ENCODE measurements around the gene IGFBP2. TPM values are rescaled to one million over a fixed set of nuclear protein-coding genes. Genes with fewer than 3 reads are reported as not detected.

Gene IGFBP2
- polyA plus RNA-seq, 4 donors, result 211 to 296 (median 233) TPM

DNA sequence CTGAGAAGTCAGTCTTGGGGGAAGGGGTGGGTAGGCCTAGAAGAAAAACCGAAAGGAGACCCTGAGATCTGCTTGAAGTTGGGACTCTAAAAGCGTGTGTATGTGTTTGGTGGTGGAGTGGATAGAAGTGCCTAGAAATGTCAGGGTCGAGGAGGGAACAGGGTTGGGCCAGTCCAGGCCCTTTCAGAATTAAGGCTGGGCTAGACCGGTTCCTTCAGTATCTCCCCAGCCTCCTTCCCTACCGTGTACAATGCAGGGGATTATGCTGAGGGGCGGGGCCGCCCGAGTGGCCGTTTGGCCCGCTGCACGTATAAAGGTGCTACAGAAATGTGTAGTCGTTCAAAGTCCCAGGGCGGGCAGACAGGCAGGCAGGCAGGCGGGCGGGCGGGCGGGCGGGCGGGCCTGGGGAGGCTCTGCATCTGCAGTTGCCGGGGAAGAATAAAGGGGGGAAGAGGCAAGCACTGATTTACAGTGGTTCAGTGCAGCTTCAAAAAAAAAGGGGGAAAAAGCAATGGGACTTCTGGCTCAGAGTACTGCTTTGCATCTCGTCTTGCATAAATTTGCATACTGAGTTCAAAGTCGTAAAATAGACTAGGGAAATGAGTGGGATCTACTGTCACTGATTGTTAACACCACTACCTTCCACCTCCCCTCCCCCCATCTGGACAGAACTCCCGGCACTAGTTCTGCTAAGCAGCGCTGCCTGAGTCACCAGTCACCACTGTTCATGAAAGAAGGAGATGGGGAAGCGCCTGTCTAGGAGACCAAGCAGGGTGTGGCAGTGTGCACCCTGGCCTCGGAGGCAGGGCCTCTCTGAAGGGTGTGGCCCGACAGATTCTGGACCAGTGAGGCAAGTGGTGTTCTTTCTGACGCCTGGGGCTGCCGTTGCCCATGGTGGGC is 3.6 kb downstream of the IGFBP2 start:
- DNase-seq (ENCODE audit: low read depth in 4 of 4, low spot score in 3 of 4), result no peak

GRCh38 chr2:216637472-216637871 is 4.3 kb downstream of the IGFBP2 start:
- no peak for DNase-seq (ENCODE audit: low read depth in 4 of 4, low spot score in 3 of 4)

DNA sequence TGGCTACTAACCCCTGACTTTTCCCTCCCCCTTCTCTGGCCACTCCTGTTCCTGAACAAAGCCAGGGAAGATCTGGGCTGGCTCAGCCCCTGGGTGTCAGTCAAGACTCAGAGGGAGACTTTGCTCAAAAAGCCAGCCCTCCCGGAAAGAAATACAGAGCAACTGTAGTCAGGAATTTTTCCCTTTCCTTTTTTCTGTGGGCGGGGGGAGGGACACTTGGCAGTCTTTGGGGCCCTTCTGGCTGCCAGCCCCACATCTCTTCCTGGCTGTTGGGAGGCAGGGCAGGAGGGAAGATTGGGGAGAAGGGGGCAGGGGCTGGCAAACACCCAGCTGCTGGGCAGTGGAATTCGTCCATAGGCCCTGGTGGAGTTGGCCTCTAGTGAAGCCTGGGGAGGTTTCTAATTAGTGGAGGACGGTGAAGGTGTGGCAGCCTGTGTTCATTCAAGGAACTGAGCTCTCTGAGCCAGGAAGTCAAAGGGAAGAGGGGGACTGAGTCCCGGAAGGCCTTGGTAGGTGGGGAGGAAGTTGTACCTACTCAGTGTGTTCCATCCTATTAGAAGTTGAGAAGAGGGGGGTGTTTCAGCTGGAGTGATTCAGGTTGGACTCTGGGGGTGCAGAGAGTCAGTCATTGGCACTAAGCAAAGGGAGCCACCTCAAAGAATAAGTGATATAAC is 10.9 kb downstream of the IGFBP2 start:
- DNase-seq (ENCODE audit: low read depth in 4 of 4, low spot score in 3 of 4), result no peak

DNA sequence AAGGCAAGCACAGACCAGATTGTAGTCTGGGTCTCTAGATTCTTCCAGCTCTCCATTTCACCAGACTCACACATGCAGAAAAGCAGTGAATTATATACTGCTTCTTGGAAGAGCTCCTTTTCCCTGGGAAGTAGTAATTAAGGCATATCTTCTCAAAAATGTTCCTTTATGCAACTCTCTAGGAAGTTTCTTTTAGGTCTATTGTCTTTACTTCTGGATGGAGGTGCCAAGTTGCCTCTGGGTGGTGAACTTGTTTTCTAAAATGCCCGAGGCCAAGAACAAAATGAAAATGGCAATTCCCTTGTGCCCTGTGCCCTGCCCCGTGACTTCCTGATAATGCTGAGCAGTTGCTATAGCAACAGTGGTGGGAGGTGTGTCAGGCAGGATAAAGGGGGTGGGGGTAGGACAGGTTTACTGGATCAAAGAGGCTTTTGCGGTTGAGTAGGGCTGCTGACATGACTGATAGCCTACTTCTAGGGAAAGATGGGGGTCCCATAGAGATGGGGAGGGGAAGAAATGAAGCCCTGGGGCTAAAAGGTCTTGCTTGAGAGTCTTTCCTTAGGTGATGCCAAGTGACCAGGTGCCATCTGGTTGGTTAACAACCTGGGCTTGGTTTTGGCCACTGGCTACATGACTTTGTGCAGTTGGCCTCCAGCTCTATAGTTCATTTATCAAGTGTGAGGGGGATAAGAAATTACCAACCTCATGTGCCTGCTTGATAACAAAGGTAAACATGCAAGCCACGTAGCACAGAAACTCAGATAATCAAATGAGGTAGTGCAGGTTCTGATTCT is 11.8 kb downstream of the IGFBP2 start:
- no peak for DNase-seq (ENCODE audit: low read depth in 4 of 4, low spot score in 3 of 4)

GRCh38 chr2:216645636-216645950 is 12.4 kb downstream of the IGFBP2 start:
- no peak for DNase-seq (ENCODE audit: low read depth in 4 of 4, low spot score in 3 of 4)

GRCh38 chr2:216646116-216646515 is 12.9 kb downstream of the IGFBP2 start:
- no peak for DNase-seq (ENCODE audit: low read depth in 4 of 4, low spot score in 3 of 4)

DNA sequence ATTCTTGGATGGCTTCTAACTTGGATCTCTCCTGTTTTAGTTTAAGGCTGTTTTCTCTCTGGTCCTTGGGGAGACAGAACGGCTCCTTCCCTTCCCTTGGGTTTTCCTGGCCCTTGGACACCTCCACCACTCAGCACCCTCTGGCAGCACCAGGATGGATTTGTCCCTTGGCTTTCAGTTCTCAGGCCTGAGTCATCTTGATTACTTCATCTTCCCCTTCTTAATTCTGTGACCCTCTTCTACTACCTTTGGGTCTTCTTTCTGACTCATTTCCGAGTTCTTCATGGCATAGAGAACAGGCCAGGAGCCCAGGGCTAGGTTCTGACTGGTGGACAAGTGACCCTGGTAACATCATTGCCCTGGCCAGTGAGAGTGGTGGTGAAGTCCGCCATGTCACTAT is 14.9 kb downstream of the IGFBP2 start:
- DNase-seq (ENCODE audit: low read depth in 4 of 4, low spot score in 3 of 4), result no peak

- no peak for DNase-seq (ENCODE audit: low read depth in 4 of 4, low spot score in 3 of 4)
Measured at GRCh38 chr2:216649574-216649973, 16.4 kb downstream of the IGFBP2 start.

GRCh38 chr2:216650626-216651257 is 17.5 kb downstream of the IGFBP2 start:
- DNase-seq (ENCODE audit: low read depth in 4 of 4, low spot score in 3 of 4), result no peak

GRCh38 chr2:216651351-216651881 is 18.2 kb downstream of the IGFBP2 start:
- no peak for DNase-seq (ENCODE audit: low read depth in 4 of 4, low spot score in 3 of 4)

DNA sequence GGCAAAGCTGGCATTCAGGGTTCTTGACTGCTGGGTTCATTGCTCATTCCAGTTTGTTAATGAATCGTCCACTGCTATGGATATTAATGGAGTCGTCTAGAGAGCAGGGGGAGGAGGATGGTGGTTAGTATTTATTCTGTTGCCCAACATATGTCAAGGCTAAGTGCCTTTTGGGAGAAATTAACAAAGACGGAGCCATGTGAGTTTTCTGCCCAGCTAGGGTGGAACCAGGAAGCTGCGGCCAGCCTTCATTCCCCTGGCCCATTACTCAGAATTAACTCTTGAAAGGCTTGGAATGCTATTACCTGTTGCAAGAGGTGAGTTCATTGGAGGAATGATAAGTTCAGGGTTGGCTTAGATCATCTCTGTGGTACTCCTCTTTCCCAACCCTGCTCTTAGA is 19.3 kb downstream of the IGFBP2 start:
- no peak for DNase-seq (ENCODE audit: low read depth in 4 of 4, low spot score in 3 of 4)

DNA sequence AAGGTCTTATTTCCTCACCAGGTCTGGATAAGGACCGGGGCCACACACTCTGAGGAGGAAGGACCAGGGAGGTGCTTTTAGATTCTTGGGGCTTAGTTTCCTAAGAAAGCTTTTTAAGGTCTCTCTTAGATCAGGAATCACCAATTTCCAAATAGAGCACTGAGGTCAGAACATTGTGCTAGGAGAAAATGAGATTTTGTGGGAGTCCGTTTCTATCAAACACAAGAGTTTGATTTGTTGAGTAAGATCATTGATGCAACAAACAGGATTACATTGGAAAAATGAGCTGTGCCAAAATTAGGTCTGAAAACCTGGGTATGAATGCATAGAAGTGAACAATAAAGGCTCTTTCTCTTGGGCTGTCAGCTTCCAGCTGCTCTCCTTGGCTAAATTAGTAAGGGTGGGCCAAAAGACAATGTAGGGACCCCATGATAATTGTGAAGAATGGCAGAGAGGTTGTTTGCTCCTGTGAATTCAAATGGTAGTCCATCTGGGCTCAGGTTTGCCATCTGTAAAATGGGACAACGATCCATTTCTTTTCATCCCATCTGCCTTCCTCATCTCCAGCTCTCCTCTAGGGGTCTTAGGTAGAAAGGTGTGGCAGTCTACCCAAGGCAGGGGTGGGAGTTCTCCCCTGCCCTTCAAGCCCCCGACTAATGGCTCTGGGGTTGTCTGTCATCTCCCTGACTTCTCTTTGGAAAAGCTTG is 20.0 kb downstream of the IGFBP2 start:
- DNase-seq (ENCODE audit: low read depth in 4 of 4, low spot score in 3 of 4), result no peak

- DNase-seq (ENCODE audit: low read depth in 4 of 4, low spot score in 3 of 4), result no peak
Measured at GRCh38 chr2:216653931-216654365, 20.7 kb downstream of the IGFBP2 start.

DNA sequence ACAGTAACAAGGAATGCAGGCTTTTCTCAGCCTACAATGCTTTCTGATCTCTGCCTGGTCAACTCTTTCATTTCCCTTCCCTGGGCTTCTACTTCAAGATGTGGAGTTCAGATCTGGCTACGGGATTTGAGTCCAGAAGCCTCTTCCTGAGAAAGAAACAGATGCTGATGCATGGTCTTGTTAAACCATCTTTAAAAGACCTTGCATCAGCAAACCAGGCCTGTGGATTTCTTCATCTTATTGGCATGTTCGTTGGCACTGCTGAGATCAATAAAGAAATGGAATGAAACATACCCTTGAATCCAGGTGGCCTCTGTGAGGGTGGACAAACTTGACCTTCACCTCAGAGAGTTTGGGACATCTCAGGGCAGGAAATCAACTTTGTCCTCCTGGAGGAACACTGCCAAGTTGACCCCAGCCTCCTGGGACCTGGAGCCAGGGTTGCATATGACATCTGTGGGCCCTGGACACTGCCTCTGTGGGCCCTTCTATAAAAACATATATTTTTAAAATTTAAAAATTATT is 21.4 kb downstream of the IGFBP2 start:
- no peak for DNase-seq (ENCODE audit: low read depth in 4 of 4, low spot score in 3 of 4)

GRCh38 chr2:216657086-216657855 is 24.1 kb downstream of the IGFBP2 start:
- no peak for DNase-seq (ENCODE audit: low read depth in 4 of 4, low spot score in 3 of 4)

DNA sequence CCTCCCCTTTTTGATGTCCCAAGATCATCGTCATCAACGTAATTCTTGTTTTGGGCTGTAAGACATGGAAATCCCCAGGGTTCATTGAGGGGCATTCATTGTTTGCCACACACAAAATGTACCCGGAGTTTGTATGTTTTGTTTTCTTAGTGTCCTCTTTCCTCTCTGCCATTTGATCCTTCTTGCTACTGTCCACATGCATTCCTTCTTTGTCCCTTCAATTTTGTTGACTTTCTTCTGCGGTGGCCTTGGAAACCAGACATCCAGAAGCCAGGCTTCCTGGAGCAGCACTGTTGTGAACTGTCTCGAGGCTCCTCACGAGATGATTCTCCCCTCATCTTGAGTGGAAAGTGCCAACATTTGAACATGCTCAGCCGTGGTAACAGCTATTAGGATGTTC is 24.8 kb downstream of the IGFBP2 start:
- no peak for DNase-seq (ENCODE audit: low read depth in 4 of 4, low spot score in 3 of 4)

GRCh38 chr2:216658757-216659156 is 25.5 kb downstream of the IGFBP2 start:
- no peak for DNase-seq (ENCODE audit: low read depth in 4 of 4, low spot score in 3 of 4)

DNA sequence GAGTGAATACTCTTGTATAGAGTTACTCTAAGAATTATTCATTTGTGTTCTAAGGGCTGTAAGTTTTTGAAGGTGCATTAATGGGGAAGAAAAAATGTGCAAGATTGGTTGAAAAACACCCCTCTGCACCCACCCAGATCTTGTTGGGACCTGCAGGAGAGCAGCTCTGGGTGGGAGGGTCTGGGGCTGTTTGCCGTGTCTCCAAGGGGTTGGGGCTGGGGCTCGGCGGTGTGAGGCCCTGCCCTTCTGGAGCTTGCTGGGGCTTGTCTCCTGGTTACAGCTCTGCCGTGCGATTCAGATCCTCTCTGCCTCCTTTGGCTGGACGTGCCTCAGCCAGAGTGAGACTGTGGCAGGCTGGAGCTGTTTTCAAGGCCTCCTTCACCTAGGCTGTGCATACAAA is 26.1 kb downstream of the IGFBP2 start:
- no peak for DNase-seq (ENCODE audit: low read depth in 4 of 4, low spot score in 3 of 4)

DNA sequence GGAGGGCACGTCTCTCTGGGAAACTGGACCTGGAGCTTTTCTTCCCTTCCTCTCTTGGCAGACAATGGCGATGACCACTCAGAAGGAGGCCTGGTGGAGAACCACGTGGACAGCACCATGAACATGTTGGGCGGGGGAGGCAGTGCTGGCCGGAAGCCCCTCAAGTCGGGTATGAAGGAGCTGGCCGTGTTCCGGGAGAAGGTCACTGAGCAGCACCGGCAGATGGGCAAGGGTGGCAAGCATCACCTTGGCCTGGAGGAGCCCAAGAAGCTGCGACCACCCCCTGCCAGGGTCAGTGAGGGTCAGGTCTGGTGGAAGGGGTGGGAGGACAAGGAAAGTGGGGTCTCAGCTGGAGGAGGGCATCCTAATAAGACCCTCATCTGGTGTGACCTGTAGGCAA is 27.3 kb downstream of the IGFBP2 start:
- no peak for DNase-seq (ENCODE audit: low read depth in 4 of 4, low spot score in 3 of 4)

All from right renal pelvis (tissue), 4 donors.